GM19455 (cell line): ENCODE data around the gene XRCC3.

ENCODE experiments used
- ATAC-seq: cut with Tn5 transposase; IDR thresholded peaks from one replicate; pipeline ENCODE4 v1.9.1; 2021; ENCODE audit not compliant: unreplicated experiment

Gene XRCC3

GRCh38 chr14:103715052-103716000, at the start of gene XRCC3, which contains the start of gene ZFYVE21:
Gene XRCC3, minus strand, starts transcription at chr14:103715451. Its CDS starts 4,364 bp downstream, at chr14:103711087.
Gene ZFYVE21, plus strand, starts transcription at chr14:103715810. Its CDS starts 32 bp downstream, at chr14:103715842.
- ATAC-seq = peak; percentile 92

GRCh38 chr14:103763730-103764488, 48.7 kb upstream of the XRCC3 start:
- peak; percentile 79 for ATAC-seq

- no peak for ATAC-seq
Measured at GRCh38 chr14:103762541-103762940, 47.3 kb upstream of the XRCC3 start.

GRCh38 chr14:103762036-103762435, 46.8 kb upstream of the XRCC3 start:
- ATAC-seq = no peak

- no peak for ATAC-seq
Measured at GRCh38 chr14:103758059-103758776, 43.0 kb upstream of the XRCC3 start.

GRCh38 chr14:103755060-103755459, 39.8 kb upstream of the XRCC3 start:
- no peak for ATAC-seq

- ATAC-seq = no peak
Measured at GRCh38 chr14:103753774-103754173, 38.5 kb upstream of the XRCC3 start.

GRCh38 chr14:103749860-103750259, 34.6 kb upstream of the XRCC3 start:
- no peak for ATAC-seq

- ATAC-seq = no peak
Measured at GRCh38 chr14:103749452-103749851, 34.2 kb upstream of the XRCC3 start.

- no peak for ATAC-seq
Measured at GRCh38 chr14:103748534-103748857, 33.2 kb upstream of the XRCC3 start.

GRCh38 chr14:103746701-103747100, 31.4 kb upstream of the XRCC3 start:
- ATAC-seq = no peak

- ATAC-seq = no peak
Measured at GRCh38 chr14:103745424-103745823, 30.2 kb upstream of the XRCC3 start.

- ATAC-seq = no peak
Measured at GRCh38 chr14:103744621-103745395, 29.6 kb upstream of the XRCC3 start.

GRCh38 chr14:103743691-103744090, 28.4 kb upstream of the XRCC3 start:
- ATAC-seq = no peak

GRCh38 chr14:103742499-103743255, 27.4 kb upstream of the XRCC3 start:
- no peak for ATAC-seq

- ATAC-seq = no peak
Measured at GRCh38 chr14:103741876-103742275, 26.6 kb upstream of the XRCC3 start.

- ATAC-seq = no peak
Measured at GRCh38 chr14:103740991-103741689, 25.9 kb upstream of the XRCC3 start.

- no peak for ATAC-seq
Measured at GRCh38 chr14:103739793-103740501, 24.7 kb upstream of the XRCC3 start.

GRCh38 chr14:103739466-103739792, 24.2 kb upstream of the XRCC3 start:
- ATAC-seq = no peak
